OCI-LY3 (cell line): ENCODE results near the gene GNG14.
"Not testable (repeated sequence)": the region's sequence is repeated elsewhere in the genome, so short reads cannot be mapped to it uniquely, and the experiment has no call there.

Experiments
- EZH2phosphoT487 ChIP-seq: fragments of 200-600 bp; shearing (Covaris generic); IDR thresholded peaks from 2 replicates; pipeline ENCODE4 v1.6.1; 2018; ENCODE audit warnings: antibody characterized with exemption, mixed run types, low read depth
- TF ChIP-seq, protein P1 (sequence below): fragments of 200-600, 300-600 bp; sonication (generic); IDR thresholded peaks from 2 replicates; pipeline ENCODE4 v1.5.1; 2014; ENCODE audit warnings: antibody characterized with exemption, low read length, low read depth

- TF ChIP-seq EZH2phosphoT487, result not testable (repeated sequence)
- TF ChIP-seq, protein P1, sequence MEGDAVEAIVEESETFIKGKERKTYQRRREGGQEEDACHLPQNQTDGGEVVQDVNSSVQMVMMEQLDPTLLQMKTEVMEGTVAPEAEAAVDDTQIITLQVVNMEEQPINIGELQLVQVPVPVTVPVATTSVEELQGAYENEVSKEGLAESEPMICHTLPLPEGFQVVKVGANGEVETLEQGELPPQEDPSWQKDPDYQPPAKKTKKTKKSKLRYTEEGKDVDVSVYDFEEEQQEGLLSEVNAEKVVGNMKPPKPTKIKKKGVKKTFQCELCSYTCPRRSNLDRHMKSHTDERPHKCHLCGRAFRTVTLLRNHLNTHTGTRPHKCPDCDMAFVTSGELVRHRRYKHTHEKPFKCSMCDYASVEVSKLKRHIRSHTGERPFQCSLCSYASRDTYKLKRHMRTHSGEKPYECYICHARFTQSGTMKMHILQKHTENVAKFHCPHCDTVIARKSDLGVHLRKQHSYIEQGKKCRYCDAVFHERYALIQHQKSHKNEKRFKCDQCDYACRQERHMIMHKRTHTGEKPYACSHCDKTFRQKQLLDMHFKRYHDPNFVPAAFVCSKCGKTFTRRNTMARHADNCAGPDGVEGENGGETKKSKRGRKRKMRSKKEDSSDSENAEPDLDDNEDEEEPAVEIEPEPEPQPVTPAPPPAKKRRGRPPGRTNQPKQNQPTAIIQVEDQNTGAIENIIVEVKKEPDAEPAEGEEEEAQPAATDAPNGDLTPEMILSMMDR, result not testable (repeated sequence)
Measured at GRCh38 chr19:12713304-12713703, 25.5 kb downstream of the GNG14 start.
